Mesenchymal stem cell (in vitro differentiated cells and primary cell): Measurements from ENCODE around the gene CTNNAL1.

Experiments
- DNase-seq: peaks from one replicate; pipeline ENCODE4 v3.0.0-alpha.2; 2013
- H2AFZ ChIP-seq: one replicate; pipeline ENCODE4 v1.6.1; 2013; ENCODE audit warnings: low read depth, mild to moderate bottlenecking, control low read depth, inconsistent platforms, low read length, moderate library complexity
- H2AK5ac ChIP-seq: 2 replicates; pipeline ENCODE4 v1.6.1; 2013; ENCODE audit warnings: low read length, moderate library complexity, mild to moderate bottlenecking, inconsistent platforms; ENCODE audit not compliant: severe bottlenecking
- H2BK120ac ChIP-seq: one replicate; pipeline ENCODE4 v1.6.1; 2013; ENCODE audit warnings: low read depth, mild to moderate bottlenecking, inconsistent platforms, low read length, moderate library complexity
- H2BK12ac ChIP-seq, 2 experiments: one replicate each; pipeline ENCODE4 v1.6.1; 2013; ENCODE audit warnings: inconsistent platforms in 2 of 2, low read length in 2 of 2, mild to moderate bottlenecking in 2 of 2, moderate library complexity in 2 of 2, control low read depth in 1 of 2
- H2BK15ac ChIP-seq: one replicate; pipeline ENCODE4 v1.6.1; 2013; ENCODE audit warnings: mild to moderate bottlenecking, low read depth, inconsistent platforms; ENCODE audit not compliant: poor library complexity, severe bottlenecking
- H2BK5ac ChIP-seq: 2 replicates; pipeline ENCODE4 v1.6.1; 2013; ENCODE audit warnings: low read depth, mild to moderate bottlenecking, low read length, control low read depth, inconsistent platforms; ENCODE audit not compliant: poor library complexity, severe bottlenecking
- H3K14ac ChIP-seq, 2 experiments: one replicate each; pipeline ENCODE4 v1.6.1; 2013; ENCODE audit warnings: inconsistent platforms in 2 of 2, low read length in 2 of 2, control low read depth in 1 of 2, mild to moderate bottlenecking in 1 of 2, moderate library complexity in 1 of 2
- H3K18ac ChIP-seq, 2 experiments: one replicate each; pipeline ENCODE4 v1.6.1; 2013; ENCODE audit warnings: inconsistent platforms in 2 of 2, low read length in 2 of 2, control low read depth in 1 of 2, low read depth in 1 of 2, mild to moderate bottlenecking in 1 of 2
- H3K23ac ChIP-seq, 2 experiments: one replicate each; pipeline ENCODE4 v1.6.1; 2013; ENCODE audit warnings: inconsistent platforms in 2 of 2, low read length in 2 of 2, mild to moderate bottlenecking in 2 of 2, moderate library complexity in 2 of 2, control low read depth in 1 of 2
- H3K27ac ChIP-seq: 2 replicates; pipeline ENCODE4 v1.5.1; 2013; ENCODE audit warnings: mild to moderate bottlenecking, moderate library complexity, low read length, control low read depth, inconsistent platforms; ENCODE audit not compliant: poor library complexity, severe bottlenecking
- H3K27me3 ChIP-seq, 2 experiments: 2 replicates each; pipeline versions ENCODE4 v1.6.1 to v1.7.0; 2013; ENCODE audit warnings: low read length in 2 of 2, mild to moderate bottlenecking in 2 of 2, moderate library complexity in 2 of 2, control low read depth in 1 of 2, inconsistent platforms in 1 of 2; ENCODE audit not compliant: control insufficient read depth in 1 of 2, insufficient read depth in 1 of 2
- H3K36me3 ChIP-seq, 2 experiments: 2 replicates each; pipeline versions ENCODE4 v1.6.1 to v1.7.0; 2013; ENCODE audit warnings: low read length in 2 of 2, control low read depth in 1 of 2, inconsistent platforms in 1 of 2, low read depth in 1 of 2, mild to moderate bottlenecking in 1 of 2; ENCODE audit not compliant: insufficient read depth in 2 of 2, control insufficient read depth in 1 of 2
- H3K4ac ChIP-seq, 2 experiments: one replicate each; pipeline ENCODE4 v1.6.1; 2013; ENCODE audit warnings: inconsistent platforms in 2 of 2, low read length in 2 of 2, mild to moderate bottlenecking in 2 of 2, moderate library complexity in 2 of 2, control low read depth in 1 of 2, low read depth in 1 of 2
- H3K4me1 ChIP-seq: 2 replicates; pipeline ENCODE4 v1.6.1; 2013; ENCODE audit warnings: low read depth, low read length, control low read depth; ENCODE audit not compliant: control insufficient read depth, insufficient read depth
- H3K4me2 ChIP-seq: 2 replicates; pipeline ENCODE4 v1.6.1; 2013; ENCODE audit warnings: low read length, mild to moderate bottlenecking, inconsistent platforms; ENCODE audit not compliant: poor library complexity, severe bottlenecking
- H3K4me3 ChIP-seq, 2 experiments: 2 replicates each; pipeline versions ENCODE4 v1.5.1 to v1.7.0; 2013; ENCODE audit warnings: low read length in 2 of 2, mild to moderate bottlenecking in 2 of 2, control low read depth in 1 of 2, low read depth in 1 of 2; ENCODE audit not compliant: insufficient read depth in 1 of 2
- H3K79me1 ChIP-seq: replicated peaks from 2 replicates; pipeline ENCODE4 v1.6.1; 2013; ENCODE audit warnings: mild to moderate bottlenecking, control low read depth, low read length, inconsistent platforms; ENCODE audit not compliant: poor library complexity, severe bottlenecking
- H3K9ac ChIP-seq: 2 replicates; pipeline ENCODE4 v1.7.0; 2013; ENCODE audit warnings: mild to moderate bottlenecking, low read length, moderate library complexity
- H3K9me3 ChIP-seq: 2 replicates; pipeline ENCODE4 v1.7.0; 2013; ENCODE audit warnings: mild to moderate bottlenecking, low read length; ENCODE audit not compliant: control insufficient read depth
- H4K8ac ChIP-seq: one replicate; pipeline ENCODE4 v1.6.1; 2013; ENCODE audit warnings: inconsistent platforms, mild to moderate bottlenecking, low read length, moderate library complexity
- H4K91ac ChIP-seq: one replicate; pipeline ENCODE4 v1.6.1; 2013; ENCODE audit warnings: mild to moderate bottlenecking, low read length, inconsistent platforms
- WGBS: methylation state at CpG from one replicate; pipeline ENCODE4 v1.1.7; 2013; ENCODE audit warnings: mixed read lengths; 5-methylcytosine and 5-hydroxymethylcytosine counted together

CTNNAL1 gene

GRCh38 chr9:109048822-109049221 lies 35.5 kb upstream of the CTNNAL1 start:
- H2BK120ac ChIP-seq = no peak overlapping the region
- H3K18ac ChIP-seq = no peak overlapping the region
- H2BK15ac ChIP-seq = no peak overlapping the region
- no peak overlapping the region for H2BK5ac ChIP-seq
- H2BK12ac ChIP-seq = no peak overlapping the region
- no peak overlapping the region for H3K9ac ChIP-seq
- no peak overlapping the region for H3K4me2 ChIP-seq
- no peaks in the 10 kb centered on the region for H3K9me3 ChIP-seq
- no peak overlapping the region for H3K14ac ChIP-seq
- H4K8ac ChIP-seq = no peak overlapping the region
- 100% methylated on average over 3 of the region's 3 CpGs for WGBS
- H3K4ac ChIP-seq = no peak overlapping the region
- no peaks in the 10 kb centered on the region for H3K27me3 ChIP-seq
- DNase-seq = no peak
- H2AFZ ChIP-seq = no peak overlapping the region
- no peak overlapping the region for H4K91ac ChIP-seq
- no peak overlapping the region for H3K23ac ChIP-seq
- peaks cover 1% of the 10 kb centered on the region for H3K4me1 ChIP-seq
- no peak overlapping the region for H3K27ac ChIP-seq
- H3K79me1 ChIP-seq = peaks cover 40% of the 10 kb centered on the region
- peaks cover 32 to 91% of the 10 kb centered on the region in 2 experiments for H3K36me3 ChIP-seq
- no peak overlapping the region for H2AK5ac ChIP-seq
- H3K4me3 ChIP-seq = no peak overlapping the region

DNA sequence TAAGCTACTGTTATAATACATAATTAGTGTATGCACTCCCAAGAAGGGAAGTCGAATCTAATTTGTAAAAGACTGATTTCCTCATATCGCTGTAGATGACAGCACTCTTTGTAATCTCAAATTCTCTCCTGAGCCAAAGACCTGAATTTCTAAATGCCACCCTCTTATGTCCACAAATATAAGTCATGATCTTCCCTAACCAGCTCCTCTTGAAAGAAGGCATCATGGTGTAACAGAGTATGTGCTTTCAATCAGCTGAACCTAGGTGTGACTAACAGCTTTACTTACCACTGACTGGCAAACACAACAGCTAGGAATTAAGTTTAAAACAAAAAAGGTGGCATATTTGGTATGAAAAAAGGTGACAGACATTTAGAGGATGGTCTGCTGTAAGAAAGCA lies 34.0 kb upstream of the CTNNAL1 start:
- H3K14ac ChIP-seq = no peak overlapping the region
- no peak overlapping the region for H3K23ac ChIP-seq
- H3K4me2 ChIP-seq = no peak overlapping the region
- H3K4ac ChIP-seq = no peak overlapping the region
- peaks cover 23 to 92% of the 10 kb centered on the region in 2 experiments for H3K36me3 ChIP-seq
- no peak overlapping the region for H4K91ac ChIP-seq
- peaks cover 35% of the 10 kb centered on the region for H3K79me1 ChIP-seq
- no peak for DNase-seq
- WGBS = 100% methylated on average over 2 of the region's 2 CpGs
- H2BK15ac ChIP-seq = no peak overlapping the region
- no peak overlapping the region for H2AFZ ChIP-seq
- H2BK5ac ChIP-seq = no peak overlapping the region
- H2BK12ac ChIP-seq = no peak overlapping the region
- H3K27me3 ChIP-seq = no peaks in the 10 kb centered on the region
- no peak overlapping the region for H4K8ac ChIP-seq
- H3K9me3 ChIP-seq = no peaks in the 10 kb centered on the region
- no peak overlapping the region for H2AK5ac ChIP-seq
- H3K27ac ChIP-seq = no peak overlapping the region
- H3K4me1 ChIP-seq = peaks cover 1% of the 10 kb centered on the region
- no peak overlapping the region for H2BK120ac ChIP-seq
- H3K4me3 ChIP-seq = no peak overlapping the region
- no peak overlapping the region for H3K18ac ChIP-seq
- H3K9ac ChIP-seq = no peak overlapping the region

GRCh38 chr9:109046346-109046745 lies 33.0 kb upstream of the CTNNAL1 start:
- Histone ChIP-seq H2BK120ac (no peak overlapping the region), H3K9me3 (no peaks in the 10 kb centered on the region), H3K9ac (no peak overlapping the region), H2BK12ac (no peak overlapping the region), H2AFZ (no peak overlapping the region), H2AK5ac (no peak overlapping the region), H3K4me3 (no peak overlapping the region), H4K91ac (no peak overlapping the region), H3K27me3 (no peaks in the 10 kb centered on the region), H3K4me2 (no peak overlapping the region), H3K79me1 (peaks cover 36% of the 10 kb centered on the region), H2BK5ac (no peak overlapping the region), H3K18ac (no peak overlapping the region), H3K14ac (no peak overlapping the region), H3K27ac (no peak overlapping the region), H3K4ac (no peak overlapping the region), H3K4me1 (peaks cover 1% of the 10 kb centered on the region), H3K36me3 (peaks cover 23 to 86% of the 10 kb centered on the region in 2 experiments), H3K23ac (no peak overlapping the region), H4K8ac (no peak overlapping the region), H2BK15ac (no peak overlapping the region)
- 100% methylated on average over 1 of the region's 1 CpG for WGBS
- DNase-seq = no peak

- Histone ChIP-seq H3K36me3 (peaks cover 6 to 73% of the 10 kb centered on the region in 2 experiments), H3K23ac (no peak overlapping the region), H2AFZ (no peak overlapping the region), H3K4ac (no peak overlapping the region), H3K4me1 (peaks cover 1% of the 10 kb centered on the region), H3K4me3 (no peak overlapping the region), H4K91ac (no peak overlapping the region), H3K9me3 (no peaks in the 10 kb centered on the region), H3K79me1 (peaks cover 36% of the 10 kb centered on the region), H2AK5ac (no peak overlapping the region), H3K27me3 (no peaks in the 10 kb centered on the region), H2BK12ac (no peak overlapping the region), H2BK5ac (no peak overlapping the region), H3K18ac (no peak overlapping the region), H3K14ac (no peak overlapping the region), H3K9ac (no peak overlapping the region), H4K8ac (no peak overlapping the region), H2BK120ac (no peak overlapping the region), H2BK15ac (no peak overlapping the region), H3K27ac (no peak overlapping the region), H3K4me2 (no peak overlapping the region)
- 95% methylated on average over 4 of the region's 4 CpGs for WGBS
- no peak for DNase-seq
Measured at GRCh38 chr9:109043578-109043977, 30.3 kb upstream of the CTNNAL1 start.
